Mammary epithelial cell (primary cell): ENCODE measurements around the gene HEPACAM.

Experiments
- EZH2 ChIP-seq: IDR thresholded peaks from 2 replicates; pipeline ENCODE4 v1.6.1; 2012; ENCODE audit warnings: low read length, inconsistent platforms, borderline replicate concordance
- TF ChIP-seq, protein P1 (sequence below), 2 donors: IDR thresholded peaks in 1 of 2; conservative IDR thresholded peaks in 1 of 2; 2 replicates each; pipeline ENCODE4 v1.5.1; 2011 to 2012; ENCODE audit warnings: inconsistent platforms in 2 of 2, low read length in 2 of 2, mild to moderate bottlenecking in 2 of 2, control low read depth in 1 of 2, low read depth in 1 of 2; ENCODE audit not compliant: insufficient read depth in 1 of 2; ENCODE audit errors: extremely low read depth in 1 of 2

DNA sequence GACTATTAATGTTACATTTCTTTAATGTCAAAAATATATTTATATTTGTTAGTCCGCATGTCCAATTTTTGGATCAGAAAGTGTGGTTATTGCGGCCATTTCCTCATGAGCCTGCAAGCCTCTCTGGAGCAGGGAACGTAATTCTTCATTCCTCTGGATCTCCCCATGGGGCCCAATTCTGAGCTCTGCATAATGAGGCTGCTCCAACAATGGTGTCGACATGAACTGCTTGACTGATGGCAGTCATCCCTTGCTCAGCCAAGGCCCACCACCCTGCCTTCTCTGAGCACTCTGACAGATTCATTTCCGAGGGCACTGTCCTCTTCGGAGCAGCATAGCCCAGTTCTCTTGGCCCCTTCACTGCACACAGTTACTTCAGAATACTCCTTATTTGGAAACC is 3.1 kb upstream of the HEPACAM start:
- TF ChIP-seq EZH2 = no peak
- TF ChIP-seq, protein P1, sequence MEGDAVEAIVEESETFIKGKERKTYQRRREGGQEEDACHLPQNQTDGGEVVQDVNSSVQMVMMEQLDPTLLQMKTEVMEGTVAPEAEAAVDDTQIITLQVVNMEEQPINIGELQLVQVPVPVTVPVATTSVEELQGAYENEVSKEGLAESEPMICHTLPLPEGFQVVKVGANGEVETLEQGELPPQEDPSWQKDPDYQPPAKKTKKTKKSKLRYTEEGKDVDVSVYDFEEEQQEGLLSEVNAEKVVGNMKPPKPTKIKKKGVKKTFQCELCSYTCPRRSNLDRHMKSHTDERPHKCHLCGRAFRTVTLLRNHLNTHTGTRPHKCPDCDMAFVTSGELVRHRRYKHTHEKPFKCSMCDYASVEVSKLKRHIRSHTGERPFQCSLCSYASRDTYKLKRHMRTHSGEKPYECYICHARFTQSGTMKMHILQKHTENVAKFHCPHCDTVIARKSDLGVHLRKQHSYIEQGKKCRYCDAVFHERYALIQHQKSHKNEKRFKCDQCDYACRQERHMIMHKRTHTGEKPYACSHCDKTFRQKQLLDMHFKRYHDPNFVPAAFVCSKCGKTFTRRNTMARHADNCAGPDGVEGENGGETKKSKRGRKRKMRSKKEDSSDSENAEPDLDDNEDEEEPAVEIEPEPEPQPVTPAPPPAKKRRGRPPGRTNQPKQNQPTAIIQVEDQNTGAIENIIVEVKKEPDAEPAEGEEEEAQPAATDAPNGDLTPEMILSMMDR (conservative IDR thresholded peaks at IDR 0.05 in 1 of 2, IDR thresholded peaks at IDR 0.05 in 1 of 2; ENCODE audit: extremely low read depth in 1 of 2, insufficient read depth in 1 of 2, low read depth in 1 of 2, low read length in 2 of 2) = no peak
